ENCODE data around the gene FBXW2.

- TF ChIP-seq CTCF (IDR thresholded peaks at IDR 0.05) (no peak), SIN3A (IDR thresholded peaks at IDR 0.05; ENCODE audit: borderline replicate concordance, insufficient read depth, low read depth, low read length) (no peak), POLR2AphosphoS5 (IDR thresholded peaks at IDR 0.05; ENCODE audit: low read depth, low read length) (no peak)
Measured at GRCh38 chr9:120774719-120775118, 18.5 kb downstream of the FBXW2 start.
